Mucosa of stomach (tissue), 1 donor: ENCODE data around the gene SEMA3G.

Source experiments
- H3K27me3 ChIP-seq: one replicate; pipeline ENCODE4 v1.7.0; 2013; ENCODE audit warnings: mild to moderate bottlenecking, low read length; ENCODE audit not compliant: control insufficient read depth, insufficient read depth
- H3K36me3 ChIP-seq: one replicate; pipeline ENCODE4 v1.7.0; 2013; ENCODE audit warnings: low read length; ENCODE audit not compliant: control insufficient read depth, insufficient read depth
- H3K4me1 ChIP-seq: one replicate; pipeline ENCODE4 v1.7.0; 2013; ENCODE audit warnings: mild to moderate bottlenecking, low read length; ENCODE audit not compliant: control insufficient read depth, insufficient read depth
- H3K4me3 ChIP-seq: one replicate; pipeline ENCODE4 v1.7.0; 2013; ENCODE audit warnings: low read length
- H3K9ac ChIP-seq: one replicate; pipeline ENCODE4 v1.7.0; 2013; ENCODE audit warnings: mild to moderate bottlenecking, low read length, moderate library complexity
- H3K9me3 ChIP-seq: one replicate; pipeline ENCODE4 v1.7.0; 2013; ENCODE audit warnings: mild to moderate bottlenecking, low read length, moderate library complexity; ENCODE audit not compliant: control insufficient read depth
- donor health status: Pancreatic carcinoma.

The SEMA3G gene

DNA sequence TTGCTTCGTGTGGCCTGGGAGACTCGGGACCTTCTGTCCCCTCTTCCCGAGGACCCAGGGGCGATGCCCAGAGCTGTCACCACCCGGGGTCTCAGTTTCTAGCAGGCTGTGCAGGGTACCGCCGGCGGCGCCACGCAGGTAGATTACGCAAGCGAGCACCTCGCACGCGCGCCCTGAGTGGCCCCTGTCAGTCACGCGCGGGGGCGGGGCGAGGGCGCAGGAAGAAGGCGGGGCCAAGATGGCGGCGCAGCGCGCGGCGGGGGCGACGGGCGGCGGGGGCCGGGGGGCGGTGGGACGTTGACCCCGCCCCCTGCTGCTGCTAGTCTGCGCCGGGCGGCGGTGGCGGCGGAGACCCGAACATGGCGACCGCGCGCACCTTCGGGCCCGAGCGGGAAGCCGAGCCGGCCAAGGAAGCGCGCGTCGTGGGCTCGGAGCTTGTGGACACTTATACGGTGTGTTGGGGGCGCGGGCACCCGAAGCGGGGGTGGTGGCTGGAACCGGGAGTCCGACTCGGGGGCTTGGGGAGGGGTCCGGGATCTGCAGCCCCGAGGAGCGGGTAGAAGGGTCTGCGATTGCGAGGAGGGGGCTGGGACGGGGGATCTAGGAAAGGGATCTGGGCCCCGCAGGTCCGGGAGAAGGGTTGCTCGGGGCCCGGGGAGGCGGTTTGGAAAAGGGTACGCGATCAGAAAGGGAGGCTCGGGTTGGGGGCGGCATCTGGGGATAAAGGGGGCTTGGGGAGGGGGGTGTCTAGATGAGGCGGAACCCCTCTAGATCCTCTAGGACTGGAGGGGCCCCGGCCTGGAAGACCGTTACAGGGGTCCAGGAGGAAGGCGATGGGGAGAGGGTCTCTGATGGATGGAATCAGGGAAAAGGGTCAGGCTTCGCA lies 10.6 kb upstream of the SEMA3G start, which contains the start of gene NISCH:
Gene NISCH (plus strand): TSS at position 322 of the 886 bp plus-strand sequence. CDS start 38 bp downstream, at position 360.
- Histone ChIP-seq H3K4me1 (peaks cover 36% of the 10 kb centered on the region), H3K4me3 (peak within 1 kb of the TSS; percentile 56), H3K36me3 (no peaks in the 10 kb centered on the region)

DNA sequence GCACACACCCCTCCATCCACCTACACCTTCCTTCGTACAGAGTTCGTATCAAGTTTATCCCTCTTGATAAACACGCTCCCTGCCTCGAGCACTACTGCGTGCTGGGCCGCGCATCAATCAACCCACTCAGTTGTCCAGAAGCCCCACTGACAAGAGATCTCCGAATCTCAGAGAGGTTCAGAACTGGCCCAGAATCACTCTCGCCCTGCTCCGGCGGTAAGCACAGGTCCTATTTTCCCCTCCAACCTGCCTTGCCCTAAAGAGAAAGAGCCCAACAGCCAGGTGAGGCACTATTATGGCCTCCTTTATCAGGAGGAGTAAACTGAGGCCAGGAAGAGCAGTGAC lies 10.0 kb upstream of the SEMA3G start:
- Histone ChIP-seq H3K9ac (peak overlapping the region; percentile 83), H3K4me1 (peaks cover 42% of the 10 kb centered on the region), H3K4me3 (peak overlapping the region; percentile 56), H3K36me3 (no peaks in the 10 kb centered on the region), H3K27me3 (no peaks in the 10 kb centered on the region), H3K9me3 (no peaks in the 10 kb centered on the region)

More for the DNA sequence above, 10.6 kb upstream of the SEMA3G start, which contains the start of gene NISCH:
- Histone ChIP-seq H3K9me3 (no peaks in the 10 kb centered on the region), H3K27me3 (no peaks in the 10 kb centered on the region), H3K9ac (peak within 1 kb of the TSS; percentile 83)

GRCh38 chr3:52454250-52454937 lies 9.5 kb upstream of the SEMA3G start:
- Histone ChIP-seq H3K4me1 (peaks cover 45% of the 10 kb centered on the region), H3K27me3 (no peaks in the 10 kb centered on the region), H3K9me3 (no peaks in the 10 kb centered on the region), H3K36me3 (no peaks in the 10 kb centered on the region), H3K9ac (peak overlapping the region; percentile 83), H3K4me3 (peak overlapping the region; percentile 56)

DNA sequence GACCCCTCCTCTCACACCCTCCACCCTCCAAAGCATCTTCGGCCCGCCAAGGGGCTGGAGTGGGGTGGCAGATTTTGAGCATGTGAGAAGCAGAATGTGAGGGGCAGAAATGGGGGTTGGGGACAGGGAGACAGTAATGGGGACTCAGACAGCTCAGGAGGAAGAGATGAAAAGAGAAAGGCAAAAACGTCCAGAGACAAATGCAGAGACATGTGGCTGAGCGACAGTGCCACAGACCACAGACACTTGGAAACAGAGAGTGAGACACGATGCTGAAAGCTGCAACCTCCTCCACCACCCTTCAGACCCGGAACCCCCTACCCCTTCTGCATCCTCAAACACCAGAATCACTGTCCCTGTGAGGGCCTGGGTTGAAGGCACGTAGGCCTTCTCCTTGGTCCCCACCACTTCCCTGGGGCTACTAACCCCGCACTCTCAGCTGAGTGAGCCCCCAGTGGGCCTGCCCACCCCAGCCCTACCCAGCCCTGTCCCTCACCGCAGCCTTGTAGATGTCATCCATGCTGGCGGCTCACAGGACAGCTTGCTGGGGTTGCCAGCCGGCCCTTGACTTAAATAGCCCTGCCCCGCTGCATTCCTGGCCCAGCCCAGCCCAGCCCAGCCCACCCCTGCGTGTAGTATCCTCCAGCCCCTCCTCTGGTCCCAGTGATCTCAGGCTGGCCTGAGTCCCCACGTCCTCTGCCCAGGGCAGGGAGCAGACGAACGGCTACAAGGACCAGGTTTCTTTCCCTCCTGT lies 8.8 kb upstream of the SEMA3G start, which contains the start of gene TNNC1:
Gene TNNC1 (minus strand): TSS at position 546 of the 754 bp plus-strand sequence. CDS start 26 bp downstream, at position 520.
- H3K9me3 ChIP-seq: no peaks in the 10 kb centered on the region
- peak within 1 kb of the TSS; percentile 56 for H3K4me3 ChIP-seq
- peaks cover 45% of the 10 kb centered on the region for H3K4me1 ChIP-seq
- H3K36me3 ChIP-seq: no peaks in the 10 kb centered on the region
- H3K9ac ChIP-seq: peak within 1 kb of the TSS; percentile 83
- H3K27me3 ChIP-seq: no peaks in the 10 kb centered on the region

GRCh38 chr3:52452570-52453221 lies 7.8 kb upstream of the SEMA3G start:
- H3K4me1 ChIP-seq: peaks cover 45% of the 10 kb centered on the region
- no peak overlapping the region for H3K9ac ChIP-seq
- H3K9me3 ChIP-seq: no peaks in the 10 kb centered on the region
- no peaks in the 10 kb centered on the region for H3K27me3 ChIP-seq
- no peaks in the 10 kb centered on the region for H3K36me3 ChIP-seq
- no peak overlapping the region for H3K4me3 ChIP-seq

GRCh38 chr3:52452126-52452525 lies 7.2 kb upstream of the SEMA3G start:
- Histone ChIP-seq H3K4me3 (no peak overlapping the region), H3K36me3 (no peaks in the 10 kb centered on the region), H3K27me3 (no peaks in the 10 kb centered on the region), H3K9me3 (no peaks in the 10 kb centered on the region), H3K4me1 (peaks cover 47% of the 10 kb centered on the region), H3K9ac (no peak overlapping the region)

- no peaks in the 10 kb centered on the region for H3K27me3 ChIP-seq
- H3K9ac ChIP-seq: no peak overlapping the region
- H3K4me3 ChIP-seq: no peak overlapping the region
- peaks cover 44% of the 10 kb centered on the region for H3K4me1 ChIP-seq
- H3K36me3 ChIP-seq: no peaks in the 10 kb centered on the region
- H3K9me3 ChIP-seq: no peaks in the 10 kb centered on the region
These were observed 6.6 kb upstream of the SEMA3G start for GRCh38 chr3:52451237-52452083.

DNA sequence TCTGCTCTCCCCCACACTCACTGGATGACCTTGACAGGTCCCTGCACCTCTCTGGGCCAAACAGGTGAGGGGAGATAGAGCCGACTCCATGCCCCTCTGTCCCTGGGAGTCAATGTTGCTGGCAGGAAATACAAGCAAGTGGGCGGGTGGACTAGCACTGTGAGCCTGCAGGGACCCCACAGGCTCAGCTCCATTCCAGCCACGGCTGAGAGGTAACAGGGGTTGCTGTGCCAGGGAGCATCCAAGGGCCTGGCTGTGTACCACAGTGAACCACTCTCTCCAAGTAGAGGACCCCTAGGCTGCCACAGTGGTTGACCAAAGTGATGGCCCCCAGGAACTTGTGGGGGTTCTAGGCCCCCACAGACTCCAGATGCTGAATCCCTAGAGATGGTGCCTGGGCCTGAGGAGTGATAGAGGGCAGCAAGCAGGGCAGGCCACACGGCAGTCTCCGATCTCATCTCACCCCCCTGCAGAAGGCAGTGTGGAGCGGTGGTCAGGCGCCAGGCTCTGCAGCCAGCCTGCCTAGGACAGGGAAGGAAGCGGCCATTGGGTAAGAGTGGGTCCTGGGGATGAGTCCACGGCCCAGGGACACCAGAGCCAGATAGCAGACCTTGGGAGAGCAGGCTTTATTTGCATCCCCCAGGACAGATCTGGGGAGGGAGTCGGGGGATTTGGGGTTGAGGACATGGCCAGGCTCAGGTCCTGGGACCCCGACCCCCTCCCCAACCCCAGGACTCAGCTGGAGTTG lies 5.8 kb upstream of the SEMA3G start:
- Histone ChIP-seq H3K4me1 (peaks cover 38% of the 10 kb centered on the region), H3K4me3 (no peak overlapping the region), H3K36me3 (no peaks in the 10 kb centered on the region), H3K27me3 (no peaks in the 10 kb centered on the region), H3K9me3 (no peaks in the 10 kb centered on the region), H3K9ac (no peak overlapping the region)

GRCh38 chr3:52447512-52448355 lies 2.8 kb upstream of the SEMA3G start:
- Histone ChIP-seq H3K4me1 (peaks cover 33% of the 10 kb centered on the region), H3K4me3 (no peak overlapping the region), H3K9ac (no peak overlapping the region), H3K9me3 (no peaks in the 10 kb centered on the region), H3K36me3 (no peaks in the 10 kb centered on the region), H3K27me3 (no peaks in the 10 kb centered on the region)
